ENCODE data around the gene TRIM59.

Gene TRIM59

DNA sequence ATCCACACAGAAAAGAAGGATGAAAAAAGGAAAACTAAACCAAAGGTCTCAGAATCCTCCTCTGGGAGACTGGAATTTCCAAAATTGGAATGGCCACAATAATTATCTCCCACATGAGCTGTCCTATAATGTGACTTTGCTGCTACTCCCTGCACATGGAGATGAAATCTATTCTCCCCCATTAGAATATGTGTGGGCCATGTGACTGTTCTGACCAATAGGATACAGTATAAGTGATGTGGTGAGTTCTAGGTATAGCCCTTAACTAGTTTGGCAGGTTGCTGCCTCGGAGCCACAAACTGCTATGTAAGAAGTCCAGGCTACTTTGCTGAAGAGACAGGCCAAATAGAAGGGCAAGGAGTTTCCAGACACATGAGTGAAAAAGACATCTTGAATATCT, 5.2 kb downstream of the TRIM59 start:
- H3K4me3 ChIP-seq (ENCODE audit: insufficient read depth in 1 of 2, low read depth in 1 of 2, low read length in 2 of 2) = no peak overlapping the region
- H3K4me2 ChIP-seq (ENCODE audit: low read length, poor library complexity, severe bottlenecking) = no peak overlapping the region
- no peak overlapping the region for H3K18ac ChIP-seq (ENCODE audit: low read depth in 1 of 2, low read length in 2 of 2)
- peaks cover 0 to 12% of the 10 kb centered on the region in 2 experiments for H3K36me3 ChIP-seq (ENCODE audit: control insufficient read depth in 1 of 2, insufficient read depth in 2 of 2, low read depth in 1 of 2, low read length in 2 of 2)
- H3K9ac ChIP-seq (ENCODE audit: low read length) = no peak overlapping the region
- H2AK5ac ChIP-seq (ENCODE audit: low read length, severe bottlenecking) = no peak overlapping the region
- peak overlapping the region; percentile 8 for H3K27ac ChIP-seq (ENCODE audit: low read length, poor library complexity, severe bottlenecking)
- H4K8ac ChIP-seq (ENCODE audit: low read length) = no peak overlapping the region
- H2AFZ ChIP-seq (ENCODE audit: low read depth, low read length) = no peak overlapping the region
- 85% methylated on average over 1 of the region's 1 CpG for WGBS
- H4K91ac ChIP-seq (ENCODE audit: low read length) = no peak overlapping the region
- H2BK12ac ChIP-seq (ENCODE audit: low read length in 2 of 2) = no peak overlapping the region
- H2BK5ac ChIP-seq (ENCODE audit: low read depth, low read length, poor library complexity, severe bottlenecking) = no peak overlapping the region
- H2BK15ac ChIP-seq (ENCODE audit: low read depth, poor library complexity, severe bottlenecking) = no peak overlapping the region
- no peak overlapping the region for H3K14ac ChIP-seq (ENCODE audit: low read length in 2 of 2)
- H3K23ac ChIP-seq (ENCODE audit: low read length in 2 of 2) = no peak overlapping the region
- H3K79me1 ChIP-seq (replicated peaks; ENCODE audit: low read length, poor library complexity, severe bottlenecking) = peaks cover 3% of the 10 kb centered on the region
- DNase-seq = no peak
- no peak overlapping the region for H2BK120ac ChIP-seq (ENCODE audit: low read depth, low read length)
- no peak overlapping the region for H3K4ac ChIP-seq (ENCODE audit: low read depth in 1 of 2, low read length in 2 of 2)
- no peaks in the 10 kb centered on the region for H3K27me3 ChIP-seq (ENCODE audit: control insufficient read depth in 1 of 2, insufficient read depth in 1 of 2, low read length in 2 of 2)
- no peaks in the 10 kb centered on the region for H3K9me3 ChIP-seq (ENCODE audit: control insufficient read depth, low read length)
- peaks cover 4% of the 10 kb centered on the region for H3K4me1 ChIP-seq (ENCODE audit: control insufficient read depth, insufficient read depth, low read depth, low read length)

GRCh38 chr3:160440687-160441086, 8.9 kb downstream of the TRIM59 start:
- H2BK120ac ChIP-seq (ENCODE audit: low read depth, low read length) = no peak overlapping the region
- no peak overlapping the region for H2BK15ac ChIP-seq (ENCODE audit: low read depth, poor library complexity, severe bottlenecking)
- no peak overlapping the region for H4K91ac ChIP-seq (ENCODE audit: low read length)
- H3K4ac ChIP-seq (ENCODE audit: low read depth in 1 of 2, low read length in 2 of 2) = no peak overlapping the region
- H3K23ac ChIP-seq (ENCODE audit: low read length in 2 of 2) = no peak overlapping the region
- H4K8ac ChIP-seq (ENCODE audit: low read length) = no peak overlapping the region
- H3K27me3 ChIP-seq (ENCODE audit: control insufficient read depth in 1 of 2, insufficient read depth in 1 of 2, low read length in 2 of 2) = no peaks in the 10 kb centered on the region
- no peak overlapping the region for H3K14ac ChIP-seq (ENCODE audit: low read length in 2 of 2)
- no peaks in the 10 kb centered on the region for H3K4me1 ChIP-seq (ENCODE audit: control insufficient read depth, insufficient read depth, low read depth, low read length)
- H3K27ac ChIP-seq (ENCODE audit: low read length, poor library complexity, severe bottlenecking) = no peak overlapping the region
- no peak overlapping the region for H2BK5ac ChIP-seq (ENCODE audit: low read depth, low read length, poor library complexity, severe bottlenecking)
- H2BK12ac ChIP-seq (ENCODE audit: low read length in 2 of 2) = no peak overlapping the region
- no peak overlapping the region for H3K4me2 ChIP-seq (ENCODE audit: low read length, poor library complexity, severe bottlenecking)
- H3K79me1 ChIP-seq (replicated peaks; ENCODE audit: low read length, poor library complexity, severe bottlenecking) = peaks cover 3% of the 10 kb centered on the region
- peaks cover 11 to 24% of the 10 kb centered on the region in 2 experiments for H3K36me3 ChIP-seq (ENCODE audit: control insufficient read depth in 1 of 2, insufficient read depth in 2 of 2, low read depth in 1 of 2, low read length in 2 of 2)
- no peak overlapping the region for H3K4me3 ChIP-seq (ENCODE audit: insufficient read depth in 1 of 2, low read depth in 1 of 2, low read length in 2 of 2)
- WGBS = 88% methylated on average over 7 of the region's 7 CpGs
- H3K9me3 ChIP-seq (ENCODE audit: control insufficient read depth, low read length) = no peaks in the 10 kb centered on the region
- DNase-seq = no peak
- H2AK5ac ChIP-seq (ENCODE audit: low read length, severe bottlenecking) = no peak overlapping the region
- H2AFZ ChIP-seq (ENCODE audit: low read depth, low read length) = no peak overlapping the region
- H3K18ac ChIP-seq (ENCODE audit: low read depth in 1 of 2, low read length in 2 of 2) = no peak overlapping the region
- H3K9ac ChIP-seq (ENCODE audit: low read length) = no peak overlapping the region

DNA sequence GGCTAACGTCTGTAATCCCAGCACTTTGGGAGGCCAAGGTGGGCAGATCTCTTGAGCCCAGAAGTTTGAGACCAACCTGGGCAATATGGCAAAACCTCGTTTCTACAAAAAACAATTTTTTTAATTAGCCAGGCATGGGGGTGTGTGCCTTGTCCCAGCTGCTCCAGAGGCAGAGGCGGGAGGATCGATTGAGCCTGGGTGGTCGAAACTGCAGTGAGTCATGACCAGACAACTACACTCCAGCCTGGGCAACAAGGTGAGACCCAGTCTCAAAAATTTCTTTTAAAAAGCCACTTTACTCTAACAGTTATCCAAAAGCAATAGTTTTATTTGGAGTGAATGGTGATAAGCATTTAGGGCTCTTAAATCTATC, 12.5 kb downstream of the TRIM59 start:
- H2BK15ac ChIP-seq (ENCODE audit: low read depth, poor library complexity, severe bottlenecking) = no peak overlapping the region
- H2BK12ac ChIP-seq (ENCODE audit: low read length in 2 of 2) = no peak overlapping the region
- H3K4me3 ChIP-seq (ENCODE audit: insufficient read depth in 1 of 2, low read depth in 1 of 2, low read length in 2 of 2) = no peak overlapping the region
- H2AK5ac ChIP-seq (ENCODE audit: low read length, severe bottlenecking) = no peak overlapping the region
- no peak overlapping the region for H3K18ac ChIP-seq (ENCODE audit: low read depth in 1 of 2, low read length in 2 of 2)
- H2AFZ ChIP-seq (ENCODE audit: low read depth, low read length) = no peak overlapping the region
- no peaks in the 10 kb centered on the region for H3K9me3 ChIP-seq (ENCODE audit: control insufficient read depth, low read length)
- H2BK120ac ChIP-seq (ENCODE audit: low read depth, low read length) = no peak overlapping the region
- H3K4me1 ChIP-seq (ENCODE audit: control insufficient read depth, insufficient read depth, low read depth, low read length) = no peaks in the 10 kb centered on the region
- no peak overlapping the region for H4K91ac ChIP-seq (ENCODE audit: low read length)
- WGBS = 78% methylated on average over 4 of the region's 5 CpGs
- peaks cover 2% of the 10 kb centered on the region for H3K79me1 ChIP-seq (replicated peaks; ENCODE audit: low read length, poor library complexity, severe bottlenecking)
- H3K36me3 ChIP-seq (ENCODE audit: control insufficient read depth in 1 of 2, insufficient read depth in 2 of 2, low read depth in 1 of 2, low read length in 2 of 2) = peaks cover 7 to 55% of the 10 kb centered on the region in 2 experiments
- H3K14ac ChIP-seq (ENCODE audit: low read length in 2 of 2) = no peak overlapping the region
- no peak overlapping the region for H3K4me2 ChIP-seq (ENCODE audit: low read length, poor library complexity, severe bottlenecking)
- no peak overlapping the region for H4K8ac ChIP-seq (ENCODE audit: low read length)
- H3K27ac ChIP-seq (ENCODE audit: low read length, poor library complexity, severe bottlenecking) = no peak overlapping the region
- H3K27me3 ChIP-seq (ENCODE audit: control insufficient read depth in 1 of 2, insufficient read depth in 1 of 2, low read length in 2 of 2) = no peaks in the 10 kb centered on the region
- no peak for DNase-seq
- H3K4ac ChIP-seq (ENCODE audit: low read depth in 1 of 2, low read length in 2 of 2) = no peak overlapping the region
- no peak overlapping the region for H3K9ac ChIP-seq (ENCODE audit: low read length)
- H2BK5ac ChIP-seq (ENCODE audit: low read depth, low read length, poor library complexity, severe bottlenecking) = no peak overlapping the region
- H3K23ac ChIP-seq (ENCODE audit: low read length in 2 of 2) = no peak overlapping the region

DNA sequence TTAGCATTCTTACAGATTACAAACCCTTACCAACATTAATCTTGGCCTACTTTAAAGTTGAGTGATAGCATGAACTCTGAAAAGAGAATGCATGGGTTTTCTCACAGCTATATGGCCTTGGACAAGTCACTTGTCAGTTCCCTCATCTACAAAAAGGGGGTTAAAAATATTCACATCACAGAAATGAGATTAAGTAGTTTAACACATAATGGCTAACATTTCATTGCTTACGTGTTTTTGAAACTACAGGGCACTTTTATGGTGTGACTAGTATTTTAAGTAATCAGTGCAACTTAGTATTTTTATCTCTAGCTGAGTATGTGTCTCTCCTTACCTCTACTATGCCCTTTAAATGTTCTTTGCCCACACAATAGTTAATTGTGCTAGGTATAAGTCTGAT, 13.8 kb downstream of the TRIM59 start:
- Histone ChIP-seq H2BK120ac (ENCODE audit: low read depth, low read length) (no peak overlapping the region), H3K4me1 (ENCODE audit: control insufficient read depth, insufficient read depth, low read depth, low read length) (no peaks in the 10 kb centered on the region), H2AFZ (ENCODE audit: low read depth, low read length) (no peak overlapping the region), H3K9me3 (ENCODE audit: control insufficient read depth, low read length) (no peaks in the 10 kb centered on the region), H2BK12ac (ENCODE audit: low read length in 2 of 2) (no peak overlapping the region), H3K4ac (ENCODE audit: low read depth in 1 of 2, low read length in 2 of 2) (no peak overlapping the region), H3K27me3 (ENCODE audit: control insufficient read depth in 1 of 2, insufficient read depth in 1 of 2, low read length in 2 of 2) (no peaks in the 10 kb centered on the region), H3K4me2 (ENCODE audit: low read length, poor library complexity, severe bottlenecking) (no peak overlapping the region), H3K18ac (ENCODE audit: low read depth in 1 of 2, low read length in 2 of 2) (no peak overlapping the region), H3K4me3 (ENCODE audit: insufficient read depth in 1 of 2, low read depth in 1 of 2, low read length in 2 of 2) (no peak overlapping the region), H3K14ac (ENCODE audit: low read length in 2 of 2) (no peak overlapping the region), H3K79me1 (replicated peaks; ENCODE audit: low read length, poor library complexity, severe bottlenecking) (peaks cover 2% of the 10 kb centered on the region), H3K23ac (ENCODE audit: low read length in 2 of 2) (no peak overlapping the region), H3K9ac (ENCODE audit: low read length) (no peak overlapping the region), H3K27ac (ENCODE audit: low read length, poor library complexity, severe bottlenecking) (no peak overlapping the region), H2BK15ac (ENCODE audit: low read depth, poor library complexity, severe bottlenecking) (no peak overlapping the region), H4K91ac (ENCODE audit: low read length) (no peak overlapping the region), H3K36me3 (ENCODE audit: control insufficient read depth in 1 of 2, insufficient read depth in 2 of 2, low read depth in 1 of 2, low read length in 2 of 2) (peaks cover 12 to 68% of the 10 kb centered on the region in 2 experiments), H2AK5ac (ENCODE audit: low read length, severe bottlenecking) (no peak overlapping the region), H4K8ac (ENCODE audit: low read length) (no peak overlapping the region), H2BK5ac (ENCODE audit: low read depth, low read length, poor library complexity, severe bottlenecking) (no peak overlapping the region)
- no CpG with 5 or more reads among the region's 1 CpG for WGBS
- no peak for DNase-seq
